Measurements from ENCODE around the gene DPEP3.
"Not testable (repeated sequence)": the region's sequence is repeated elsewhere in the genome, so short reads cannot be mapped to it uniquely, and the experiment has no call there.

Gene DPEP3

GRCh38 chr16:67993207-67994039 lies 13.1 kb upstream of the DPEP3 start:
- DNase-seq: peak; percentile 73

GRCh38 chr16:67992661-67993206 lies 12.4 kb upstream of the DPEP3 start:
- no peak for DNase-seq

GRCh38 chr16:67990018-67990386 lies 9.7 kb upstream of the DPEP3 start:
- no peak for DNase-seq

DNA sequence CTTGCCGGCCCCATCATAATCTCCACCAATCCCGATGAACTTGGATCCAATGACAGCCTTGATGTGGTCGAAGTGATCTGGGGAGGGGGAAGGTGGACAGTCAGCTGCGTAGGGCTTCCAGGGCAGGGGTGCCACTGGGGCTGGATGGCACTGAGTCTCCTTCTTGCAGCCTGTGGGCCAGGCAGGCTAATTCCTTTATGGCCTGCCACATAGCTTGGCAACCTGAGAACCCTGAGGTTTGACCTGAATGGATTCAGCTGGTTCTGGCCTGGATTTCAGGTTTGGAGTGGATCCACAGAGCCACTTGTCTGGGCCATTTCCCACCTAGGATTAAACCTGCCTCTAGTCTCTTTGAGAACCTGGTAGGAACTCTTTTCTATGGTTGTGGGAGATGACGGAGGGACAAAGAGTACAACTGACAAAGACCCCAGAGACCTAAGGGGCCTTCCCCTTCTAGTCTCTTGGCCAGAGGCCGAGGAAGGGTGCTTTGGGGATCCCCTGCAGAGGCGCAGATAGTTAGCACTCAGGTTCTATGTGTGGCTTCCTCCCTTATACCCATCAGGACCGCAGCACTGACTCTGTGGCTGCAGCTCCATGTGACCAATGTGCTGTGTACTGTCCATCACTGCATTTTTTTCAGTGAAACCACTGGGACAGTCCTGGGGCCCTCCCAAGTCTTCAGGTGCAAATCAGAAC lies 9.2 kb upstream of the DPEP3 start:
- DNase-seq: no peak

GRCh38 chr16:67988675-67989074 lies 8.4 kb upstream of the DPEP3 start:
- no peak for DNase-seq

DNA sequence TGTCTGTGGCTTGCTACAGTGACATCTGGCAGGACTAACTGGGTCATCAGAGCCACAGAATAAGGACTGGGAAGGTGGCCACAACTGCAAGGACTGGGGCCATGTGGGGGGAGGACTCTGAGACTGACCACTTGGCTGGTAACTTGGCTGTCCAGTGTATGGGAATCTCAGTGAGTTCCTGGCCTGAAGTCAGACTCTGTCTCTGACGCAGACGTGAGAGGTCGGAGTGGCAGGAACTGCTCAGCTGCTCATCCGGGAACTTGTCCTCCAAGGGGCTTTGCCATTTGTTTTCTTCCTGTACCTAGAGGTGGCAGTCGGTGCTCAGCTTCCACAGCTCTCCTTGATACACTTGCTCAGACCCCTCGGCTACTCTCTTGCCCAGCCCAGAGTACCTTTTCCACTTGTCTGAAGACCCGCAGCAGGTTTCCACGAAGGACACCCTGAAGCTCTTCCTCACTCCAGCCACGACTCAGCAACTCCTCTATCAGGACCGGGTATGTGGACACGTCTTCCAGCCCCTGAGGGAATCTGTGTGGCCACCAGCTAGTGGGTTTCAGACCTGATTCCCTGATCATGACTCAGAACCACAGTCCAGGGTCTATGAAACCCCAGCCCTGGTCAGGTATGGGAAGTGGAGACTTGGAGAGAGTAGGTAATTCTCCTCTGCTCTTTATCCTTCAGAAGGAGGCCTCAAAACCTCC lies 7.3 kb upstream of the DPEP3 start:
- no peak for DNase-seq

DNA sequence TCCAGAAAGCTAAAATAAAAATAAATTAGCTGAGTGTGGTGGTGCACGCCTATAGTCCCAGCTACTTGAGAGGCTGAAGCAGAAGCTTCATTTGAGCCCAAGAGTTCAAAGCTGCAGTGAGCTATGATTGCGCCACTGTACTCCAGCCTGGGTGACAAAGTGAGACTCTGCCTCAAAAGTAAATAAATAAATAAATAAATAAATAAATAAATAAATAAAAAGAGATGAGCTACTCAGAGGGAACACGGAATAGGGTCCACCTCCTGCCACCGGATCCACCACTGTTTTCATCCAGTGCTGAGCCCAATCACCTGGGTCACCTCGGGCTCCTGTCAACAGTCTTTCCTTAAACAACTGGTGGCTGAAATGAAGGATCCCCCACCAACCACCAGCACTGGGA lies 6.7 kb upstream of the DPEP3 start:
- DNase-seq: no peak

DNA sequence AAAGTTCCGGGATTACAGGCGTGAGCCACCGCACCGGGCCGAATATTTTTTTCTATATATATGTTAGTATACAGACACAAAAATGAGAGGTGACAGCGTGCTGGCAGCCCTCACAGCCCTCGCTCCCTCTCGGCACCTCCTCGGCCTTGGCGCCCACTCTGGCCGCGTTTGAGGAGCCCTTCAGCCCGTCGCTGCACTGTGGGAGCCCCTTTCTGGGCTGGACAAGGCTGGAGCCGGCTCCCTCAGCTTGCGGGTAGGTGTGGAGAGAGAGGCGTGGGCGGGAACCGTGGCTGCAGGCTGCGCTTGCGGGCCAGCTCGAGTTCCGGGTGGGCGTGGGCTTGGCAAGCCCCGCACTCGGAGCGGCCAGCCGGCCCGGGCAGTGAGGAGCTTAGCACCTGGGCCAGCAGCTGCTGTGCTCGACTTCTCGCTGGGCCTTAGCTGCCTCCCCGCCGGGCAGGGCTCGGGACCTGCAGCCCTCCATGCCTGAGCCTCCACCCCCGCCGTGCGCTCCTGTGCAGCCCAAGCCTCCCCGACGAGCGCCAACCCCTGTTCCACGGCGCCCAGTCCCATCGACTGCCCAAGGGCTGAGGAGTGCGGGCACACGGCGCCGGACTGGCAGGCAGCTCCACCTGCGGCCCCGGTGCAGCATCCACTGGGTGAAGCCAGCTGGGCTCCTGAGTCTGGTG lies 1.9 kb upstream of the DPEP3 start:
- DNase-seq: no peak

DNA sequence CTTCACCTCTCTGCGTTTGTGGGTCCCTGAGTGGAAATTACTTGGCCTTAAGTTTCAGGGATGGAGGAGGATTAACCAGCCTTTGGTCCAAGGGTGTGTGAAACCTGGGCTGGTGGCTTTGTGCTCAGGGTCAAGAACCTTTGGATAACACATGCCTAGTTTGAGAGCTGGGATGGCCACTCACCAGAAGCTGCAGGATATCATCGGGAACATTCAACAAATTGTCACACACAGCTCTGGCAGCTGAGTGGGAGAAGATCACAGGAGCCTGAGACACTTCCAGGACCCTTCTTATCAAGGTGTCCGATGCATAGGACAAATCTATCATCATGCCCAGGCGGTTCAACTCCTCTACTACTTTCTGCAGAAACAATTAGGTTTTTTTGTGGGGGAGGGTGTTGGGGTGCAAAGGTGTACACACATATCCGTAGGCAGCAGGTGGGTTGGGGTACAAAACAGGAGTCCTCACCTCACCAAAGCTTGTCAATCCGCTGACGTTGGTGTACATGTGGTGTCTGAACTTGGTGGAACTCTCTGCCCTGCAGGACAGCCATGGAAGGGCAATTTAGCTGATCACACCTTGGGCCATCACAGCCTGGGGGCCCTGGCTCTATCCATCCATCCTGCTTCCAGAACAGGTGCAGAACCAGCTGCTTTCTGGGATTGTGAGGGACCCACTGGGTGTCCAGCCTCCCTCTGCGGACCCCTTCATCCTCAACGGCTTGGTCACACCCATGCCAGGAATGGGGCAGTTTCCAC lies 2.7 kb downstream of the DPEP3 start:
- DNase-seq: no peak

DNA sequence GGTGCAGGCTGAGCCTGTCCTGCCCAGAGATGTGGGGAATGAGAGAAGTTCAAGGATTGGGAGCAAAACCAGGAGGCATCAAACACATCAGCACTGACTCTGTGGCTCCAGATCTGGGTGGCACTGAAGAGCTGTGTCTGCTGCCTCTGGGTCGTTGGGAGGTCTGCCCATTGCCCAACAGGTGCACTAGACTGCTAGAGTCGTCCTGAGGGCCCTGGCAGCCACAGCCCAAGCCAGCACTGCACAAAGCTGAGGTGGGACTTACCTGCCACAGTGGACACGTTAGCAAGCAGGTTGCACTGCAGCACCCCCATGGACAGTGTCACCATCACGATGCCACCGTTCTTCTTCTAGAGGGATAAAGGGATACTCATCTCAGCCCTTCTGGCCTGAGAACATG lies 3.3 kb downstream of the DPEP3 start:
- DNase-seq: no peak

- no peak for DNase-seq
These were observed 4.1 kb downstream of the DPEP3 start for GRCh38 chr16:67976205-67976604.

DNA sequence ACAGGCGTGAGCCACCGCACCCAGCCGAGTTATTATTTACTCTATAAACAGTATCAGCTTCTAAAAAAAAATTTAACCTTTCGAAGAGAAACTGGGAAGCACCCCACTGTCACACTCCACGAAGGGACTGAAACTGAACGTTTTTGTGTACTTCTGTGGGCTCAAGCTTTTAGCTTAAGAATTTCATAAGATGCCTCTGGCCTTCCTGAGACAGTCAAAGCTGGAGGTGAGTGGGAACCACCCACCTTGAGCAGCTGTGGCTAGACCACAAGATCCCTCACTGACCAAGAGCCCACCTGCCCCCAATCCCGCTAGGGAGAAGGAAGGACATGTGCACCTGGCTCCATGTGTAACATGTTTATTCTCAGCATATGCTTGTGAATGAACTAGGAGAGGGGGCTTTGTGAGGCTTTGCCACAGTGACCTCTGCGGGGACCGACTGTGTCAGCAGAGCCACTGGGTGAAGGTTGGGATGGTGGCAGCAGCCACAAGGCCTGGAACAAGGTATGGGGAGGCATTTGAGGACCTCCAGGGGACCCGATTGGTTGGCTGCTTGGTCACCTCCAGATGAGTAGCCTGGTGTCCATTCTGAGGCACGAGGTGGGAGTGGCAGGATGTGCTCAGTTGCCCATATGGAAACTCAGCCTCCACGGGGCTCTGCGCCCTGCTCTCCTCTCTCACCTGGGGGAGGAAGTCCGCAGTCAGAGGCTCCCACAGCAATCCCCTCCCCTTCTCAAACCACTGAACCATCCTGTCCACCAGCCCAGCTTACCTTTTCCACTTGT lies 4.8 kb downstream of the DPEP3 start:
- DNase-seq: no peak

- DNase-seq: not testable (repeated sequence)
These were observed 8.0 kb downstream of the DPEP3 start for GRCh38 chr16:67972285-67972684.

- no peak for DNase-seq
These were observed 9.2 kb downstream of the DPEP3 start for GRCh38 chr16:67971111-67971510.

DNA sequence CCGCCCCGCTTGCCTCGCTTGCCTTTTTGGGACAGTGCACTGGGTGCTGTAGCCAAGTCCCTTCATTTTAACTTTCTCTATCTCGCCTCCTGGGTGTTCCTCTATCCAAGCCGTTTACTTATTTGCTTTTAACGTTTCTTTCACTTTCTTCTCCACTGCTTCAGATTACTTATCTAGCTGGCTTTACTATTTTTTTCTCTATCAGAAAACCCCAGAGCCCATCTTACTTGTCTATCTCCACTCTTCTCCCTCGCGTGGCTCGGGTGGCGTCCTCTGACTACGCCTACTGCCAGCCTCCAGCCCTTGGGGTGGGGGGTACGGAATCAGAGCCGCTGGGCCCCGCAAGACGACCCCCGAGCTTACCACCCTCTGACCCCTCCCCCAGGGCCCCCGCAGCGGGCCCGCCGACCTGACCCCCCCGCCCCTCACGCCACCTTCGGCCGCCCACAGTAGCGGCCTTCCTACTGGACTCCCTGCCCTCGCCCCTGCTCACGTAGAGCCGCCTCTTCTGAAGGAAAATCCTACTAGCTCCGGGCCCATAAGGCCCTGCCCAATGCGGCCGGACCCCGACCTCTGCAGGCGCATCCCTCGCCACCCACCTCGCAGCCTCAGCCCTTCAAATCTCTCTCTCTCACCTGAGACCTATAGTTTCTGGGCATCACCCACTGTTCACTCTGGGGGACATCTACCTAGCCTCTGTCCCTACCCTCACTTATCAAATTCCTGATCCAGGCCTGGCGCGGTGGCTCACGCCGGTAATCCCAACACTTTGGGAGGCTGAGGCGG lies 10.9 kb downstream of the DPEP3 start:
- no peak for DNase-seq

DNA sequence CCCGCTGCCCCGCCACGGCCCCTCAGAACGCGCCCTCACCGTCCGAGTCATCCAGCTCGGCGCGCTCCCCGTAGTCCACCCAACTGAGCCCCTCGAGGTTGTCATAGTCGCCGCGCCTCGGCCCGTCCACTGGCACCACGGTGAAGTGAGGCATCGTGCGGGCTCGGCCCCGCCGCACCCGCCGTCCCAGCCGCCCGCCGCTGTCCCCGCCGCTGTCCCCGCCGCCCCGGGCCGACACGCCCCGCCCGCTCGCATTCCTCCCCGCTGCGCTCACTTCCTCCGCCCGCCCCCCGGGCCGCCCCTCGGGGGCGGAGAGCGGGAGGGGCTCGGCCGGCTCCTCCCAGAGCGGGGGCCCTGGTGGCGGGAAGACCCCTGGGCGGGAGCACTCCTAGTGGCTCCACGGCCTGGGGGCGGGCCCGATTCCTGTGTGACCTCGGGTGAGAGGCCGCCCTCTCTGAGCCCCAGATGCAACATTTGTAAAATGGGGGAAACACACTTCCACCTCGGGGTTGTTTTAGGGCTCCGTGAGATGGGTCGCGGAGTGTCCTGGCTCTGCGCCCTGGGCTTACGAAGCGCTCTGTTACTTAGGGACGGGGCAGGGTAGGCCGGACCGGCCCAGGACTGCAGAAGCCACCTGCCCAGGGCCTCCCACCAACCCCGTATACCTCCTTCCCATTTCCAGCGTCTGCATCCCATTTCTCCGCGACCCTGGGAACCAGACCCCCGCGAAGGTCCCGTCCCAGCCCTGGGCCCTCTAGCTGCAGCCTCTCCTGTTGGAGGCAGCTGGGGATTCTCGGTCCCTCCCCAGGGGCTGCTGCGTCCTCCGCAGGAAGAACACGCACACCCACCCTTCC lies 11.7 kb downstream of the DPEP3 start, which contains the start of gene SLC12A4:
Gene SLC12A4, minus strand, starts transcription at position 238 of the 854 bp plus-strand sequence. Its CDS starts 84 bp downstream, at position 154.
- peak; percentile 90 for DNase-seq

- peak; percentile 53 for DNase-seq
These were observed 12.3 kb downstream of the DPEP3 start for GRCh38 chr16:67967958-67968399.

- DNase-seq: peak; percentile 36
These were observed 12.9 kb downstream of the DPEP3 start for GRCh38 chr16:67967183-67967957.

Measured in fibroblast of skin of back (primary cell).